Measurements from ENCODE around the gene DTX2. TPM values are rescaled to one million over a fixed set of nuclear protein-coding genes. Genes with fewer than 3 reads are reported as not detected.
A peak's percentile ranks its signal among the peaks of the same experiment; 100 is the strongest.
"Not testable (repeated sequence)": the region's sequence is repeated elsewhere in the genome, so short reads cannot be mapped to it uniquely, and the experiment has no call there.

The DTX2 gene
- total RNA-seq, 1 donor from 2014 or later: 4.1 TPM

DNA sequence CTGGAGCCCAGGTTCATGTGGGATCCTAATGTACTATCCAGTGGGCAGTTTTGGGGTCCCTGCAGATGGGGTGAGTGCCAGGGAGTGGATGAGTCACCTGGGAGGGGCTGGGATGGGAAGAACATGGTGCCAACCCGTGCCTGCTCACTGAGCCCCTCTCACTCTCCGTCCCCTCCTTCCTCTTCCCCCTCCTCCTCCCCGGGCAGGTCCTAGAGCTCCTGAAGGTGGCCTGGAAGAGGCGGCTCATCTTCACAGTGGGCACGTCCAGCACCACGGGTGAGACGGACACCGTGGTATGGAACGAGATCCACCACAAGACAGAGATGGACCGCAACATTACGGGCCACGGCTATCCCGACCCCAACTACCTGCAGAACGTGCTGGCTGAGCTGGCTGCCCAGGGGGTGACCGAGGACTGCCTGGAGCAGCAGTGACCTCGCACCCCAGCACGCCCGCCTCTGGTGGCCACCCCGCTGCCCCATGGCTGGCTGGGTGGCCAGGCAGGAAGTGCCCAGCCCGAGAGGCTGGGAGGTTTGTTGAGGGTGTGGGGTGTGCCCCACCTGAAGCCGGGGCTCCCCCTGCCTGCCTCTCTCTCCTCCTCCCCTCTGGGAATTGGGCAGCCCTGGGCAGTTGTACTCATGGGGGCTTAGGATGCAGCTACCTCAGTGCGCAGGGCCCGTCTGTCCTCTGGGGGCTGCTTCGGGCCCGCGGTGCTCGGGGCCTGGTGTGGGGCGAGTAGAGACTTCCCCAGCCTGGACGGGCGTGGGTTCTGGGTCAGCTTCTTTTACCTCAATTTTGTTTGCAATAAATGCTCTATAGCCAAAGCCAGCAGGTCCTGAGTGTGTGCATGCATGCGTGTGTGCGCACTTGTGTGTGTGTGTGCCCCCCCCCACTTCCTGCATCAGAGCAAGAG, 43.9 kb downstream of the DTX2 start:
- Mint-ChIP-seq H3K4me3 (no peak overlapping the region), H3K4me1 (peaks cover 4% of the 10 kb centered on the region), H3K36me3 (no peaks in the 10 kb centered on the region), H3K27me3 (ENCODE audit: insufficient read depth, low read depth) (peaks cover 6% of the 10 kb centered on the region), H3K9me3 (no peaks in the 10 kb centered on the region), H3K27ac (no peak overlapping the region)
- Histone ChIP-seq H2AFZ (replicated peaks) (no peak overlapping the region), H3K9me3 (ENCODE audit: low read depth) (no peaks in the 10 kb centered on the region), H3F3A (ENCODE audit: low read depth) (no peaks in the 10 kb centered on the region), H3K4me2 (no peak overlapping the region), H4K20me1 (ENCODE audit: low read depth) (no peaks in the 10 kb centered on the region), H3K36me3 (no peaks in the 10 kb centered on the region), H3K4me3 (no peak overlapping the region), H3K9ac (no peak overlapping the region), H3K4me1 (peaks cover 9% of the 10 kb centered on the region), H3K79me2 (ENCODE audit: low read depth) (no peaks in the 10 kb centered on the region), H3K27me3 (no peaks in the 10 kb centered on the region), H3K27ac (no peak overlapping the region)
- no peak for TF ChIP-seq CTCF (IDR thresholded peaks at IDR 0.05)
- no peak for TF ChIP-seq EZH2phosphoT487 (IDR thresholded peaks at IDR 0.05)
- no peak for TF ChIP-seq EZH2 (IDR thresholded peaks at IDR 0.05)
- peak; percentile 0 for DNase-seq (ENCODE audit: low spot score)

DNA sequence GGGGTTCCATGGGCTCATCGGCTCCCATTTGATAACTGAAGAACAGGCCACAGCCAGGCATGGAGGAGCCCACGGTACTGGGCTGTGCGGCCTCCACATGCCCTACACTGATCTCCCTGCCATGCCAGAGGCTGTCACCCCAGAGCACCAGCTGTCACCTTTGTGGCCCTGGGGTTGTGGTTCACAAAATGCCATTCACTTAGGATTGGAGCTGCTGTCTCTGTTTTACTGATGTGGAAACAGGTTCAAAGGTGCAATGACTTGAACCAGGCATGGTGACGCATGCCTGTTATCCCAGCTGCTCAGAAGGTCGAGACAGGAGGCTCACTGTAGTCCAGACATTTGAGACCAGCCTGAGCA, 44.6 kb downstream of the DTX2 start:
- no peaks in the 10 kb centered on the region for H3K36me3 Mint-ChIP-seq
- Histone ChIP-seq H2AFZ (replicated peaks) (no peak overlapping the region), H3K27ac (no peak overlapping the region), H3K4me2 (no peak overlapping the region), H3K36me3 (no peaks in the 10 kb centered on the region), H3K9me3 (ENCODE audit: low read depth) (no peaks in the 10 kb centered on the region), H3K9ac (no peak overlapping the region), H3F3A (ENCODE audit: low read depth) (no peaks in the 10 kb centered on the region), H3K4me3 (no peak overlapping the region), H3K79me2 (ENCODE audit: low read depth) (no peaks in the 10 kb centered on the region), H3K4me1 (peaks cover 11% of the 10 kb centered on the region), H4K20me1 (ENCODE audit: low read depth) (no peaks in the 10 kb centered on the region), H3K27me3 (no peaks in the 10 kb centered on the region)
- no peak overlapping the region for H3K27ac Mint-ChIP-seq
- H3K27me3 Mint-ChIP-seq (ENCODE audit: insufficient read depth, low read depth): peaks cover 6% of the 10 kb centered on the region
- no peak overlapping the region for H3K4me3 Mint-ChIP-seq
- no peak for TF ChIP-seq CTCF (IDR thresholded peaks at IDR 0.05)
- no peak for TF ChIP-seq EZH2 (IDR thresholded peaks at IDR 0.05)
- TF ChIP-seq EZH2phosphoT487 (IDR thresholded peaks at IDR 0.05): no peak
- H3K9me3 Mint-ChIP-seq: no peaks in the 10 kb centered on the region
- peaks cover 4% of the 10 kb centered on the region for H3K4me1 Mint-ChIP-seq
- no peak for DNase-seq (ENCODE audit: low spot score)

- DNase-seq (ENCODE audit: low spot score): peak; percentile 0
- not testable (repeated sequence) for H3K27ac Mint-ChIP-seq; H3K36me3 ChIP-seq; H3K36me3 Mint-ChIP-seq; H3K4me3 ChIP-seq; H3K4me3 Mint-ChIP-seq; H2AFZ ChIP-seq (replicated peaks); H3K79me2 ChIP-seq (ENCODE audit: low read depth); H3K9ac ChIP-seq; H4K20me1 ChIP-seq (ENCODE audit: low read depth); H3K4me1 Mint-ChIP-seq; H3K9me3 Mint-ChIP-seq; H3F3A ChIP-seq (ENCODE audit: low read depth); H3K27ac ChIP-seq; H3K27me3 ChIP-seq; H3K27me3 Mint-ChIP-seq (ENCODE audit: insufficient read depth, low read depth); H3K4me2 ChIP-seq; H3K9me3 ChIP-seq (ENCODE audit: low read depth)
- peaks cover 11% of the 10 kb centered on the region for H3K4me1 ChIP-seq
Measured at GRCh38 chr7:76506643-76507042, 45.1 kb downstream of the DTX2 start.

DNA sequence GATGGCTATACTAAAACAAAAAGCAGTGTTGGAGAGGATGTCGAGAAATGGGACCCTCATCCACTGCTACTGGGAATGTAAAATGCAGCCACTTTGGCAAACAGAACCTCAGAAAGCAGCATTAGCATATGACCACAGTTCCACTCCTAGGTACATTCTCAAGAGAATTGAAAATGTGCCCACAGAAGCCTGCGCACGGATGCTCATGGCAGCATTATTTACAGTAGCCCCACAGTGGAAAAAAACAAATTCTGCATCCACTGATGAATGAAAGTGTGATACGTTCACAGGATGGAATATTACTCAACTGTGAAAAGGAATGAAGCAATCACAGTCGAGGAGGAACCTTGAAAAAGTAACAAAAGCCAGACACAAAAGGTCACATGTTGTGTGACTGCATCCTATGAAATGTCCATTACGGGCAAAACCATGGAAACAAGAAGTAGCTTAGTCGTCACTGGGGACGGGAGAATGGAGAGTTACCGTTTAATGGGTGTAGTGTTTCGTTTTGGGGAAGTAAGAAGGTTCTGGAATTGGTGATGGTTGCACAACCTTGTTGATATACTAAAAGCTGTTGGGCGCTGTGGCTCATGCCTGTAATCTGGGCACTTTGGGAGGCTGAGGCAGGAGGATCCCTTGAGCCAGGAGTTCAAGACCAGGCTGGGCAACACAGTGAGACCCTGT, 46.4 kb downstream of the DTX2 start:
- H3K4me1 Mint-ChIP-seq: peaks cover 4% of the 10 kb centered on the region

More for the DNA sequence above, 46.4 kb downstream of the DTX2 start:
- no peak overlapping the region for H3K4me3 ChIP-seq
- Mint-ChIP-seq H3K4me3 (no peak overlapping the region), H3K27me3 (ENCODE audit: insufficient read depth, low read depth) (peaks cover 6% of the 10 kb centered on the region), H3K27ac (no peak overlapping the region), H3K9me3 (no peaks in the 10 kb centered on the region), H3K36me3 (no peaks in the 10 kb centered on the region)
- no peaks in the 10 kb centered on the region for H3F3A ChIP-seq (ENCODE audit: low read depth)
- H3K27ac ChIP-seq: no peak overlapping the region
- no peak overlapping the region for H3K9ac ChIP-seq
- H3K4me2 ChIP-seq: no peak overlapping the region
- no peaks in the 10 kb centered on the region for H3K9me3 ChIP-seq (ENCODE audit: low read depth)
- H3K36me3 ChIP-seq: no peaks in the 10 kb centered on the region
- H2AFZ ChIP-seq (replicated peaks): no peak overlapping the region
- peak; percentile 1 for DNase-seq (ENCODE audit: low spot score)
- no peaks in the 10 kb centered on the region for H3K27me3 ChIP-seq
- H3K79me2 ChIP-seq (ENCODE audit: low read depth): no peaks in the 10 kb centered on the region
- H4K20me1 ChIP-seq (ENCODE audit: low read depth): no peaks in the 10 kb centered on the region
- TF ChIP-seq CTCF (IDR thresholded peaks at IDR 0.05) (no peak), EZH2 (IDR thresholded peaks at IDR 0.05) (no peak), EZH2phosphoT487 (IDR thresholded peaks at IDR 0.05) (no peak)
- peaks cover 11% of the 10 kb centered on the region for H3K4me1 ChIP-seq

Measured in neural progenitor cell (in vitro differentiated cells).